K562 (cell line): Measurements from ENCODE around the gene PRMT5. TPM values are rescaled to one million over a fixed set of nuclear protein-coding genes. Genes with fewer than 3 reads are reported as not detected.
A peak's percentile ranks its signal among the peaks of the same experiment; 100 is the strongest.

Experiments used
- DMBX1 ChIP-seq: fragments of 250-450 bp; sonication (Bioruptor Pico); IDR thresholded peaks from 2 replicates; pipeline ENCODE4 v1.8.0; 2022; ENCODE audit warnings: inconsistent platforms, mild to moderate bottlenecking, moderate library complexity, borderline replicate concordance
- FOXK2 ChIP-seq, 2 experiments: fragments of 450-650 bp; IDR thresholded peaks in 1 of 2; conservative IDR thresholded peaks in 1 of 2; 2 replicates each; pipeline ENCODE4 v1.6.1; 2016; ENCODE audit warnings: low read depth in 2 of 2, mild to moderate bottlenecking in 1 of 2
- HCFC1 ChIP-seq: IDR thresholded peaks from 2 replicates; pipeline ENCODE4 v1.6.1; 2012; ENCODE audit warnings: low read depth, low read length, improper control_type of control experiment
- MCM3 ChIP-seq: fragments of 450-650 bp; IDR thresholded peaks from 2 replicates; pipeline ENCODE4 v1.6.1; 2016
- POLR2G ChIP-seq: fragments of 200-400 bp; formaldehyde crosslinking; IDR thresholded peaks from 2 replicates; pipeline ENCODE4 v1.6.1; 2017; ENCODE audit warnings: low read depth, mild to moderate bottlenecking, antibody characterized with exemption, low read length, moderate library complexity
- RBM34 ChIP-seq: fragments of 200-400 bp; formaldehyde crosslinking; IDR thresholded peaks from 2 replicates; pipeline ENCODE4 v1.6.1; 2018; ENCODE audit warnings: low read length, borderline replicate concordance; ENCODE audit not compliant: insufficient read depth
- TCF7L2 ChIP-seq: fragments of 150-350 bp; IDR thresholded peaks from 2 replicates; pipeline ENCODE4 v1.6.1; 2016; ENCODE audit warnings: low read depth, mild to moderate bottlenecking, low read length, moderate library complexity
- YY1 ChIP-seq, 3 experiments: IDR thresholded peaks; 2 replicates each; pipeline ENCODE4 v1.6.1; 2011; ENCODE audit warnings: low read length in 2 of 3, mild to moderate bottlenecking in 2 of 3, moderate library complexity in 2 of 3, borderline replicate concordance in 1 of 3, control low read depth in 1 of 3, low read depth in 1 of 3; ENCODE audit not compliant: insufficient read depth in 3 of 3, insufficient replicate concordance in 2 of 3, control insufficient read depth in 1 of 3, insufficient read length in 1 of 3; ENCODE audit errors: extremely low read depth in 1 of 3
- ZFP36 ChIP-seq: fragments of 150-350 bp; IDR thresholded peaks from 2 replicates; pipeline ENCODE4 v1.6.1; 2018; ENCODE audit warnings: low read length, low read depth; ENCODE audit not compliant: partially characterized antibody
- ZNF174 ChIP-seq: fragments of 250-450 bp; sonication (Bioruptor Pico); IDR thresholded peaks from 2 replicates; pipeline ENCODE4 v1.4.0; 2020; ENCODE audit warnings: mild to moderate bottlenecking
- ZNF354B ChIP-seq: fragments of 250-450 bp; sonication (Bioruptor Pico); IDR thresholded peaks from 2 replicates; pipeline ENCODE4 v1.4.0; 2020
- ZNF551 ChIP-seq: fragments of 250-450 bp; sonication (Bioruptor Pico); IDR thresholded peaks from 2 replicates; pipeline ENCODE4 v1.5.0; 2021; ENCODE audit warnings: mild to moderate bottlenecking, moderate library complexity
- ZNF609 ChIP-seq: sonication (generic); formaldehyde crosslinking; IDR thresholded peaks from 2 replicates; pipeline ENCODE4 v1.8.1; 2023; ENCODE audit warnings: missing genetic modification reagents, mild to moderate bottlenecking, borderline replicate concordance
- ZNF668 ChIP-seq: fragments of 250-450 bp; sonication (Bioruptor Pico); IDR thresholded peaks from 2 replicates; pipeline ENCODE4 v1.8.0; 2022; ENCODE audit warnings: mild to moderate bottlenecking, inconsistent platforms
- ZNF780A ChIP-seq: fragments of 250-450 bp; sonication (Bioruptor Pico); IDR thresholded peaks from 2 replicates; pipeline ENCODE4 v1.5.0; 2021; ENCODE audit warnings: mild to moderate bottlenecking
- polyA plus RNA-seq, 8 experiments: library from polyadenylated mRNA; depleted of rRNA in 4 of 8; stranded (reverse) in 5 of 8; unstranded in 3 of 8; fragments of >200 nt; fragmentation: Nextera tagmentation in 2 of 8; fragmentation: Illumina TruSeq in 1 of 8; extraction: Ambion mirVana in 2 of 8; extraction: Trizol in 1 of 8; gene quantifications; 2 replicates each; pipeline versions ENCODE4 v1.2.1 to v1.2.3, GENCODE V29; 2011 to 2014; ENCODE audit warnings: inconsistent platforms in 1 of 8, missing spikeins in 1 of 8
- total RNA-seq, 7 experiments: library from RNA; depleted of rRNA in 6 of 7; stranded (reverse); fragments of >200 nt in 6 of 7; fragmentation: Illumina TruSeq in 2 of 7; extraction: Trizol in 2 of 7; gene quantifications; 2 replicates each; pipeline versions ENCODE4 v1.2.1 to v1.2.3, GENCODE V29; 2011 to 2021; ENCODE audit warnings: low replicate concordance in 1 of 7
- TF ChIP-seq, protein P1 (sequence below): fragments of 250-450 bp; sonication (Bioruptor Pico); IDR thresholded peaks from 2 replicates; pipeline ENCODE4 v1.5.0; 2020; ENCODE audit warnings: mild to moderate bottlenecking
- TF ChIP-seq, protein P2 (sequence below): fragments of 450-650 bp; IDR thresholded peaks from one replicate; pipeline ENCODE4 v1.6.1; 2018; ENCODE audit warnings: mild to moderate bottlenecking, moderate library complexity; ENCODE audit not compliant: partially characterized antibody
- TF ChIP-seq, protein P3 (sequence below): IDR thresholded peaks from 2 replicates; pipeline ENCODE4 v1.6.1; 2016; ENCODE audit warnings: missing genetic modification characterization, missing compliant biosample characterization

Gene PRMT5
- total and polyA plus RNA-seq, 9 of the 15 experiments (the other 6 are each of a cell fraction or from before 2014, with no cell fraction given): 114 to 552 (median 222) TPM

DNA sequence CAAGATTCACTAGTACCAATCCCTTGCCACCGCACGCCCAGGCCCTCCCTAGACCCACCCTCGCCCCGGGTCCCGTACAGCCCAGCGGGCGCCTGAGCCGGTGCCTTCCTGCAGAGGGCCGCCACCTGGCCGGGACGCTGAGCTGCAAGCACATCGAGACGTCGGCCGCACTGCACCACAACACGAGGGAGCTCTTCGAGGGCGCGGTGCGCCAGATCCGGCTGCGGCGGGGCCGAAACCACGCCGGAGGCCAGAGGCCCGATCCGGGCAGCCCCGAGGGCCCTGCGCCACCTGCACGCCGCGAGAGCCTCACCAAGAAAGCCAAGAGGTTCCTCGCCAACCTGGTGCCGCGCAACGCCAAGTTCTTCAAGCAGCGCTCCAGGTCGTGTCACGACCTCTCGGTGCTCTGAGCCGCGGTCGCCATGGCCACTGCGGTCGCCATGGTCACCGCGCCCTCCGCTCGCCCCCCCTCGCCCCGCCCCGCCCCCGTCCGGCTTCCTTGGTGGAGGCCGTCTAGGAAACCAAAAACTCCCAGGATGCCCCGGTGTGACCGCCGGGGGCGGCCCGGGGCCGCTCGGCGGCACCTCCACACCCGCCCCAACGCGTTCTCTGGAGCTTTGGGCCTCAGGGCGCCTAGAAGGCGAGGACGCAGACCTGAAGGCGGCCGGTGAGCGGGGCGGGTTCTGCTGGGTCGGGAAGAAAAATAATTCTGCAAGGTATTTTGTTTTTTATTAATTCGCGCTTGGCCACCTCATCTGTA, 42.5 kb downstream of the PRMT5 start (continued):
- TF ChIP-seq YY1 (IDR thresholded peaks at IDR 0.05; ENCODE audit: borderline replicate concordance in 1 of 3, control insufficient read depth in 1 of 3, extremely low read depth in 1 of 3, insufficient read depth in 3 of 3, insufficient read length in 1 of 3, insufficient replicate concordance in 2 of 3, low read depth in 1 of 3, low read length in 2 of 3) (peak in 1 of 3 experiments; percentile 57), ZNF609 (no peak), ZFP36 (no peak), TCF7L2 (no peak), ZNF780A (no peak), FOXK2 (conservative IDR thresholded peaks at IDR 0.05 in 1 of 2, IDR thresholded peaks at IDR 0.05 in 1 of 2; ENCODE audit: low read depth in 2 of 2) (no peak), ZNF354B (CRISPR knock-in tag) (no peak), ZNF668 (CRISPR knock-in tag) (no peak), ZNF551 (CRISPR knock-in tag) (no peak), MCM3 (no peak), POLR2G (peak; percentile 88), DMBX1 (CRISPR knock-in tag) (peak; percentile 43), RBM34 (no peak), HCFC1 (no peak), ZNF174 (no peak)
- TF ChIP-seq, protein P1, sequence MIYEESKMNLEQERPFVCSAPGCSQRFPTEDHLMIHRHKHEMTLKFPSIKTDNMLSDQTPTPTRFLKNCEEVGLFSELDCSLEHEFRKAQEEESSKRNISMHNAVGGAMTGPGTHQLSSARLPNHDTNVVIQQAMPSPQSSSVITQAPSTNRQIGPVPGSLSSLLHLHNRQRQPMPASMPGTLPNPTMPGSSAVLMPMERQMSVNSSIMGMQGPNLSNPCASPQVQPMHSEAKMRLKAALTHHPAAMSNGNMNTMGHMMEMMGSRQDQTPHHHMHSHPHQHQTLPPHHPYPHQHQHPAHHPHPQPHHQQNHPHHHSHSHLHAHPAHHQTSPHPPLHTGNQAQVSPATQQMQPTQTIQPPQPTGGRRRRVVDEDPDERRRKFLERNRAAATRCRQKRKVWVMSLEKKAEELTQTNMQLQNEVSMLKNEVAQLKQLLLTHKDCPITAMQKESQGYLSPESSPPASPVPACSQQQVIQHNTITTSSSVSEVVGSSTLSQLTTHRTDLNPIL: no peak
- TF ChIP-seq, protein P2, sequence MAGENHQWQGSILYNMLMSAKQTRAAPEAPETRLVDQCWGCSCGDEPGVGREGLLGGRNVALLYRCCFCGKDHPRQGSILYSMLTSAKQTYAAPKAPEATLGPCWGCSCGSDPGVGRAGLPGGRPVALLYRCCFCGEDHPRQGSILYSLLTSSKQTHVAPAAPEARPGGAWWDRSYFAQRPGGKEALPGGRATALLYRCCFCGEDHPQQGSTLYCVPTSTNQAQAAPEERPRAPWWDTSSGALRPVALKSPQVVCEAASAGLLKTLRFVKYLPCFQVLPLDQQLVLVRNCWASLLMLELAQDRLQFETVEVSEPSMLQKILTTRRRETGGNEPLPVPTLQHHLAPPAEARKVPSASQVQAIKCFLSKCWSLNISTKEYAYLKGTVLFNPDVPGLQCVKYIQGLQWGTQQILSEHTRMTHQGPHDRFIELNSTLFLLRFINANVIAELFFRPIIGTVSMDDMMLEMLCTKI: no peak
- TF ChIP-seq, protein P3, sequence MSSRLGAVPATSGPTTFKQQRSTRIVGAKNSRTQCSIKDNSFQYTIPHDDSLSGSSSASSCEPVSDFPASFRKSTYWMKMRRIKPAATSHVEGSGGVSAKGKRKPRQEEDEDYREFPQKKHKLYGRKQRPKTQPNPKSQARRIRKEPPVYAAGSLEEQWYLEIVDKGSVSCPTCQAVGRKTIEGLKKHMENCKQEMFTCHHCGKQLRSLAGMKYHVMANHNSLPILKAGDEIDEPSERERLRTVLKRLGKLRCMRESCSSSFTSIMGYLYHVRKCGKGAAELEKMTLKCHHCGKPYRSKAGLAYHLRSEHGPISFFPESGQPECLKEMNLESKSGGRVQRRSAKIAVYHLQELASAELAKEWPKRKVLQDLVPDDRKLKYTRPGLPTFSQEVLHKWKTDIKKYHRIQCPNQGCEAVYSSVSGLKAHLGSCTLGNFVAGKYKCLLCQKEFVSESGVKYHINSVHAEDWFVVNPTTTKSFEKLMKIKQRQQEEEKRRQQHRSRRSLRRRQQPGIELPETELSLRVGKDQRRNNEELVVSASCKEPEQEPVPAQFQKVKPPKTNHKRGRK: no peak
